Measurements from ENCODE around the gene IER2. TPM values are rescaled to one million over a fixed set of nuclear protein-coding genes. Genes with fewer than 3 reads are reported as not detected.

The IER2 gene
- total and polyA plus RNA-seq, 9 of the 15 experiments (the other 6 are each of a cell fraction or from before 2014, with no cell fraction given): 4.5 to 205 (median 23.7) TPM

- TF ChIP-seq ZBTB49 (CRISPR knock-in tag; IDR thresholded peaks at IDR 0.05; ENCODE audit: borderline replicate concordance) (no peak), ILK (tag; IDR thresholded peaks at IDR 0.05; ENCODE audit: borderline replicate concordance, low read depth) (no peak), TFAP4 (CRISPR knock-in tag; IDR thresholded peaks at IDR 0.05; ENCODE audit: borderline replicate concordance) (no peak; the same call in 1 of the 2 replicates), ELF1 (tag; IDR thresholded peaks at IDR 0.05) (no peak), KDM4B (IDR thresholded peaks at IDR 0.05; ENCODE audit: borderline replicate concordance in 2 of 2, low read depth in 1 of 2) (no peak), FOXO4 (CRISPR knock-in tag; IDR thresholded peaks at IDR 0.05) (no peak), FOXK1 (CRISPR knock-in tag; IDR thresholded peaks at IDR 0.05; ENCODE audit: borderline replicate concordance) (no peak), GTF2F1 (IDR thresholded peaks at IDR 0.05; ENCODE audit: low read depth, low read length) (no peak), JUN (IDR thresholded peaks at IDR 0.05; ENCODE audit: borderline replicate concordance, low read depth, low read length) (no peak), JUN (CRISPR knock-in tag; IDR thresholded peaks at IDR 0.05; ENCODE audit: borderline replicate concordance) (no peak; the same call in 1 of the 2 replicates), ZNF124 (CRISPR knock-in tag; IDR thresholded peaks at IDR 0.05) (no peak; the same call in 1 of the 2 replicates), PHF20 (IDR thresholded peaks at IDR 0.05; ENCODE audit: partially characterized antibody) (no peak), SNIP1 (IDR thresholded peaks at IDR 0.05; ENCODE audit: low read depth) (peak; percentile 33; the same call in 1 of the 2 replicates), KLF13 (tag; IDR thresholded peaks at IDR 0.05; ENCODE audit: borderline replicate concordance, low read depth) (no peak), ZNF589 (CRISPR knock-in tag; IDR thresholded peaks at IDR 0.05; ENCODE audit: low read depth) (no peak), NR1H2 (CRISPR knock-in tag; IDR thresholded peaks at IDR 0.05) (peak; percentile 32; the same call in 1 of the 2 replicates), CEBPG (CRISPR knock-in tag; IDR thresholded peaks at IDR 0.05) (no peak), CEBPG (tag; conservative IDR thresholded peaks at IDR 0.05 in 1 of 2, IDR thresholded peaks at IDR 0.05 in 1 of 2) (no peak), KLF1 (tag; IDR thresholded peaks at IDR 0.05) (no peak)
- TF ChIP-seq, protein P1, sequence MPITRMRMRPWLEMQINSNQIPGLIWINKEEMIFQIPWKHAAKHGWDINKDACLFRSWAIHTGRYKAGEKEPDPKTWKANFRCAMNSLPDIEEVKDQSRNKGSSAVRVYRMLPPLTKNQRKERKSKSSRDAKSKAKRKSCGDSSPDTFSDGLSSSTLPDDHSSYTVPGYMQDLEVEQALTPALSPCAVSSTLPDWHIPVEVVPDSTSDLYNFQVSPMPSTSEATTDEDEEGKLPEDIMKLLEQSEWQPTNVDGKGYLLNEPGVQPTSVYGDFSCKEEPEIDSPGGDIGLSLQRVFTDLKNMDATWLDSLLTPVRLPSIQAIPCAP (CRISPR knock-in tag; IDR thresholded peaks at IDR 0.05; ENCODE audit: borderline replicate concordance): no peak
- TF ChIP-seq, protein P2, sequence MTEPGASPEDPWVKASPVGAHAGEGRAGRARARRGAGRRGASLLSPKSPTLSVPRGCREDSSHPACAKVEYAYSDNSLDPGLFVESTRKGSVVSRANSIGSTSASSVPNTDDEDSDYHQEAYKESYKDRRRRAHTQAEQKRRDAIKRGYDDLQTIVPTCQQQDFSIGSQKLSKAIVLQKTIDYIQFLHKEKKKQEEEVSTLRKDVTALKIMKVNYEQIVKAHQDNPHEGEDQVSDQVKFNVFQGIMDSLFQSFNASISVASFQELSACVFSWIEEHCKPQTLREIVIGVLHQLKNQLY (CRISPR knock-in tag; conservative IDR thresholded peaks at IDR 0.05): no peak
These were observed 3.5 kb downstream of the IER2 start (continued) for GRCh38 chr19:13153569-13154240.
